K562 (cell line): ENCODE data around the gene USP2. TPM values are rescaled to one million over a fixed set of nuclear protein-coding genes. Genes with fewer than 3 reads are reported as not detected.

ENCODE experiments used
- CCAR2 ChIP-seq: fragments of 200-400 bp; formaldehyde crosslinking; IDR thresholded peaks from 2 replicates; pipeline ENCODE4 v1.6.1; 2017; ENCODE audit warnings: mild to moderate bottlenecking, low read depth, low read length
- DEAF1 ChIP-seq: fragments of 450-650 bp; formaldehyde crosslinking; IDR thresholded peaks from 2 replicates; pipeline ENCODE4 v1.4.0; 2020; ENCODE audit warnings: mild to moderate bottlenecking, moderate library complexity
- FOXP1 ChIP-seq: sonication (generic); formaldehyde crosslinking; IDR thresholded peaks from 2 replicates; pipeline ENCODE4 v1.8.0; 2022; ENCODE audit warnings: mild to moderate bottlenecking, missing genetic modification reagents
- HDAC6 ChIP-seq: IDR thresholded peaks from 2 replicates; pipeline ENCODE4 v1.6.1; 2012; ENCODE audit warnings: low read depth, mild to moderate bottlenecking, control low read depth, inconsistent platforms, low read length, moderate library complexity
- HMGN3 ChIP-seq: IDR thresholded peaks from 2 replicates; pipeline ENCODE4 v1.6.1; 2011; ENCODE audit warnings: borderline replicate concordance, low read depth, mild to moderate bottlenecking, mixed read lengths, low read length; ENCODE audit not compliant: insufficient read length; ENCODE audit errors: extremely low read depth
- NEUROD1 ChIP-seq: fragments of 150-350 bp; IDR thresholded peaks from 2 replicates; pipeline ENCODE4 v1.6.1; 2014; ENCODE audit warnings: borderline replicate concordance, low read length, low read depth; ENCODE audit not compliant: partially characterized antibody
- NFE2 ChIP-seq: IDR thresholded peaks from 2 replicates; pipeline ENCODE4 v1.6.1; 2014; ENCODE audit warnings: antibody characterized with exemption, low read depth
- POLR2G ChIP-seq: fragments of 200-400 bp; formaldehyde crosslinking; IDR thresholded peaks from 2 replicates; pipeline ENCODE4 v1.6.1; 2017; ENCODE audit warnings: low read depth, mild to moderate bottlenecking, antibody characterized with exemption, low read length, moderate library complexity
- POLR3A ChIP-seq: IDR thresholded peaks from 2 replicates; pipeline ENCODE4 v1.6.1; 2011; ENCODE audit warnings: borderline replicate concordance, mild to moderate bottlenecking, moderate library complexity; ENCODE audit not compliant: insufficient read length, insufficient read depth; ENCODE audit errors: extremely low read depth
- PRPF4 ChIP-seq: fragments of 200-400 bp; formaldehyde crosslinking; IDR thresholded peaks from one replicate; pipeline ENCODE4 v1.6.1; 2017; ENCODE audit warnings: low read length, low read depth, mild to moderate bottlenecking; ENCODE audit not compliant: insufficient read depth, poor library complexity, severe bottlenecking
- SUPT5H ChIP-seq: fragments of 450-650 bp; IDR thresholded peaks from 2 replicates; pipeline ENCODE4 v1.6.1; 2016
- WHSC1 ChIP-seq: IDR thresholded peaks from one replicate; pipeline ENCODE4 v1.6.1; 2012; ENCODE audit warnings: low read length, control low read depth, inconsistent platforms
- ZNF174 ChIP-seq: fragments of 250-450 bp; sonication (Bioruptor Pico); IDR thresholded peaks from 2 replicates; pipeline ENCODE4 v1.4.0; 2020; ENCODE audit warnings: mild to moderate bottlenecking
- ZNF316 ChIP-seq: fragments of 450-650 bp; IDR thresholded peaks from 2 replicates; pipeline ENCODE4 v1.6.1; 2016
- ZSCAN29 ChIP-seq: fragments of 450-650 bp; IDR thresholded peaks from 2 replicates; pipeline ENCODE4 v1.6.1; 2017
- polyA plus RNA-seq, 8 experiments: library from polyadenylated mRNA; depleted of rRNA in 4 of 8; stranded (reverse) in 5 of 8; unstranded in 3 of 8; fragments of >200 nt; fragmentation: Nextera tagmentation in 2 of 8; fragmentation: Illumina TruSeq in 1 of 8; extraction: Ambion mirVana in 2 of 8; extraction: Trizol in 1 of 8; gene quantifications; 2 replicates each; pipeline versions ENCODE4 v1.2.1 to v1.2.3, GENCODE V29; 2011 to 2014; ENCODE audit warnings: inconsistent platforms in 1 of 8, missing spikeins in 1 of 8
- total RNA-seq, 7 experiments: library from RNA; depleted of rRNA in 6 of 7; stranded (reverse); fragments of >200 nt in 6 of 7; fragmentation: Illumina TruSeq in 2 of 7; extraction: Trizol in 2 of 7; gene quantifications; 2 replicates each; pipeline versions ENCODE4 v1.2.1 to v1.2.3, GENCODE V29; 2011 to 2021; ENCODE audit warnings: low replicate concordance in 1 of 7
- TF ChIP-seq, protein P1 (sequence below): sonication (generic); formaldehyde crosslinking; IDR thresholded peaks from 2 replicates; pipeline ENCODE4 v1.8.0; 2023; ENCODE audit warnings: missing genetic modification reagents, mild to moderate bottlenecking, borderline replicate concordance

Gene USP2
- total and polyA plus RNA-seq, 9 of the 15 experiments (the other 6 are each of a cell fraction or from before 2014, with no cell fraction given): 2.8 to 16.9 (median 3.9) TPM

DNA sequence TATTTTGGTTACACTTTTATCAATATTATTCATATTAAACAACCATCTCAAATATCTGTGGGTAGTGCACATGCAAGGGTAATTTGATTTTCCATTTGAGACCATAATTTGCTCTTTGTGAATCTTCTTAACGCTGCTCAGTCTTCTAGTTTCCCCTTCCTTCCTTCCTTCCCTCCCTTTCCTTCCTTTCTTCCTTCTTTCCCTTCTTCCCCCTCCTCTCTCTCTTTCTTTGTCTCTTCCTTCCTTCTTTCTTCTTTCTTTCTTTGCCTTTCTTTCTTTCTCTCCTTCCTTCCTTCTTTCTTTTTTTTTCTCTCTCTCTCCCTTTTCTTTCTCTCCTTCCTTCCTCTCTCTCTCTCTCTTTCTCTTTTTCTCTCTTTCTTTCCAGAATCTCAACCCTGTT, 51.3 kb downstream of the USP2 start (continued):
- no peak for TF ChIP-seq WHSC1
- TF ChIP-seq ZNF174 (CRISPR knock-in tag): no peak
- no peak for TF ChIP-seq POLR3A
- TF ChIP-seq HDAC6: no peak
- no peak for TF ChIP-seq CCAR2
- TF ChIP-seq SUPT5H: no peak
- TF ChIP-seq PRPF4: no peak
- TF ChIP-seq POLR2G: no peak
- TF ChIP-seq ZSCAN29: no peak
- no peak for TF ChIP-seq NFE2
- no peak for TF ChIP-seq FOXP1 (CRISPR knock-in tag)
- no peak for TF ChIP-seq ZNF316
- no peak for TF ChIP-seq NEUROD1
- no peak for TF ChIP-seq DEAF1 (CRISPR knock-in tag)
- TF ChIP-seq, protein P1, sequence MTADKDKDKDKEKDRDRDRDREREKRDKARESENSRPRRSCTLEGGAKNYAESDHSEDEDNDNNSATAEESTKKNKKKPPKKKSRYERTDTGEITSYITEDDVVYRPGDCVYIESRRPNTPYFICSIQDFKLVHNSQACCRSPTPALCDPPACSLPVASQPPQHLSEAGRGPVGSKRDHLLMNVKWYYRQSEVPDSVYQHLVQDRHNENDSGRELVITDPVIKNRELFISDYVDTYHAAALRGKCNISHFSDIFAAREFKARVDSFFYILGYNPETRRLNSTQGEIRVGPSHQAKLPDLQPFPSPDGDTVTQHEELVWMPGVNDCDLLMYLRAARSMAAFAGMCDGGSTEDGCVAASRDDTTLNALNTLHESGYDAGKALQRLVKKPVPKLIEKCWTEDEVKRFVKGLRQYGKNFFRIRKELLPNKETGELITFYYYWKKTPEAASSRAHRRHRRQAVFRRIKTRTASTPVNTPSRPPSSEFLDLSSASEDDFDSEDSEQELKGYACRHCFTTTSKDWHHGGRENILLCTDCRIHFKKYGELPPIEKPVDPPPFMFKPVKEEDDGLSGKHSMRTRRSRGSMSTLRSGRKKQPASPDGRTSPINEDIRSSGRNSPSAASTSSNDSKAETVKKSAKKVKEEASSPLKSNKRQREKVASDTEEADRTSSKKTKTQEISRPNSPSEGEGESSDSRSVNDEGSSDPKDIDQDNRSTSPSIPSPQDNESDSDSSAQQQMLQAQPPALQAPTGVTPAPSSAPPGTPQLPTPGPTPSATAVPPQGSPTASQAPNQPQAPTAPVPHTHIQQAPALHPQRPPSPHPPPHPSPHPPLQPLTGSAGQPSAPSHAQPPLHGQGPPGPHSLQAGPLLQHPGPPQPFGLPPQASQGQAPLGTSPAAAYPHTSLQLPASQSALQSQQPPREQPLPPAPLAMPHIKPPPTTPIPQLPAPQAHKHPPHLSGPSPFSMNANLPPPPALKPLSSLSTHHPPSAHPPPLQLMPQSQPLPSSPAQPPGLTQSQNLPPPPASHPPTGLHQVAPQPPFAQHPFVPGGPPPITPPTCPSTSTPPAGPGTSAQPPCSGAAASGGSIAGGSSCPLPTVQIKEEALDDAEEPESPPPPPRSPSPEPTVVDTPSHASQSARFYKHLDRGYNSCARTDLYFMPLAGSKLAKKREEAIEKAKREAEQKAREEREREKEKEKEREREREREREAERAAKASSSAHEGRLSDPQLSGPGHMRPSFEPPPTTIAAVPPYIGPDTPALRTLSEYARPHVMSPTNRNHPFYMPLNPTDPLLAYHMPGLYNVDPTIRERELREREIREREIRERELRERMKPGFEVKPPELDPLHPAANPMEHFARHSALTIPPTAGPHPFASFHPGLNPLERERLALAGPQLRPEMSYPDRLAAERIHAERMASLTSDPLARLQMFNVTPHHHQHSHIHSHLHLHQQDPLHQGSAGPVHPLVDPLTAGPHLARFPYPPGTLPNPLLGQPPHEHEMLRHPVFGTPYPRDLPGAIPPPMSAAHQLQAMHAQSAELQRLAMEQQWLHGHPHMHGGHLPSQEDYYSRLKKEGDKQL (CRISPR knock-in tag): no peak
- no peak for TF ChIP-seq HMGN3
